Right ventricle myocardium superior (tissue), 1 donor: ENCODE measurements around the gene APOBEC3A. TPM values are rescaled to one million over a fixed set of nuclear protein-coding genes. Genes with fewer than 3 reads are reported as not detected.
"Not testable (repeated sequence)": the region's sequence is repeated elsewhere in the genome, so short reads cannot be mapped to it uniquely, and the experiment has no call there.

Source experiments
- ATAC-seq: fragments of 200-7000 bp; cut with Tn5 transposase; one replicate; pipeline ENCODE4 v1.9.1; 2020; ENCODE audit warnings: mild to moderate bottlenecking; ENCODE audit not compliant: poor library complexity
- DNase-seq: peaks from one replicate; pipeline ENCODE4 v3.0.0-alpha.2; 2020
- intact Hi-C: fragments of 100-400 bp; cut with DNase I; formaldehyde crosslinking; loops from one replicate; pipeline ENCODE4 v1.11.2; 2022
- total RNA-seq: library from RNA; stranded (reverse); fragmentation: NEBNext Ultra II Directional; extraction: Animal tissue kit (Norgen Biotek cat#: 25700); gene quantifications from one replicate; pipeline ENCODE4 v1.2.1, GENCODE V29; 2021
- donor health status: DM: no; HTN: yes; CAD: no; lungs with severe emphysema.

APOBEC3A gene
- total RNA-seq, 1 donor from 2014 or later: 0.35 TPM

GRCh38 chr22:38989466-38989865 is 32.1 kb downstream of the APOBEC3A start:
- DNase-seq (no peak), ATAC-seq (no peak)
- intact Hi-C loops: no loop called here

- ATAC-seq: peak; percentile 66
- DNase-seq, intact Hi-C loops: not testable (repeated sequence)
Measured at GRCh38 chr22:38992871-38993371, 35.5 kb downstream of the APOBEC3A start.

- ATAC-seq (no peak), DNase-seq (no peak)
- intact Hi-C loops: no loop called here
Measured at GRCh38 chr22:38996105-38996504, 38.7 kb downstream of the APOBEC3A start.

GRCh38 chr22:38997518-38997917 is 40.1 kb downstream of the APOBEC3A start:
- intact Hi-C loops: no loop called here

GRCh38 chr22:39003165-39003638 is 45.8 kb downstream of the APOBEC3A start:
- intact Hi-C loops: loop anchor here (5.0 to 10.0 kb wide), 2 partner anchors 131 to 228 kb away; partner anchors contain the start of gene CBX6
- peak; percentile 76 for DNase-seq
- ATAC-seq: peak; percentile 92

More at GRCh38 chr22:38997518-38997917, 40.1 kb downstream of the APOBEC3A start:
- no peak for DNase-seq
- no peak for ATAC-seq

GRCh38 chr22:39007177-39007576 is 49.8 kb downstream of the APOBEC3A start:
- intact Hi-C loops: loop anchor here (5.0 to 10.0 kb wide), 3 partner anchors 80 to 232 kb away; no protein-coding TSS in a partner anchor
- ATAC-seq: no peak
- DNase-seq: no peak

- intact Hi-C loops: loop anchor here (5.0 to 10.0 kb wide), 3 partner anchors 81 to 234 kb away; no protein-coding TSS in a partner anchor
- not testable (repeated sequence) for DNase-seq, ATAC-seq
Measured at GRCh38 chr22:39008271-39008850, 51.0 kb downstream of the APOBEC3A start.

- ATAC-seq: no peak
- intact Hi-C loops: no loop called here
- DNase-seq: no peak
Measured at GRCh38 chr22:39010946-39011345, 53.5 kb downstream of the APOBEC3A start.

Other genes with a start within 250 kb of the APOBEC3A start
- 117 TPM for gene SUN2, start 201.6 kb upstream of the APOBEC3A start, total RNA-seq
- 12.2 TPM for gene DNAL4, start 163.5 kb upstream of the APOBEC3A start, total RNA-seq
- gene NPTXR, start 113.6 kb upstream of the APOBEC3A start, total RNA-seq: 16.8 TPM
- 36.1 TPM for gene CBX6, start 85.4 kb upstream of the APOBEC3A start, total RNA-seq
- gene APOBEC3B, start 24.7 kb downstream of the APOBEC3A start, total RNA-seq: 0.75 TPM
- 24.9 TPM for gene APOBEC3C, start 56.6 kb downstream of the APOBEC3A start, total RNA-seq
- gene APOBEC3D, start 63.5 kb downstream of the APOBEC3A start, total RNA-seq: 1.2 TPM
- gene APOBEC3F, start 83.3 kb downstream of the APOBEC3A start, total RNA-seq: 4.1 TPM
- 2.7 TPM for gene APOBEC3G, start 119.7 kb downstream of the APOBEC3A start, total RNA-seq
- not detected for gene APOBEC3H, start 139.6 kb downstream of the APOBEC3A start, total RNA-seq
- 69.9 TPM for gene CBX7, start 195.1 kb downstream of the APOBEC3A start, total RNA-seq